Diencephalon (tissue), 1 donor: ENCODE data around the gene CXCR2. TPM values are rescaled to one million over a fixed set of nuclear protein-coding genes. Genes with fewer than 3 reads are reported as not detected.

ENCODE experiments used
- total RNA-seq: library from RNA; depleted of rRNA; stranded (reverse); fragments of >200 nt; gene quantifications from one replicate; pipeline ENCODE4 v1.2.3, GENCODE V29; 2014

CXCR2 gene
- total RNA-seq = 0.23 TPM

GRCh38 chr2:218125626-218126080 lies at the start of gene CXCR2:
TSS of gene CXCR2 (plus strand) at chr2:218126028. CDS start at chr2:218134802, 8,774 bp downstream.

GRCh38 chr2:218166791-218167190 lies 41.0 kb downstream of the CXCR2 start, which contains the start of gene CXCR1:
TSS of gene CXCR1 (minus strand) at chr2:218166962. CDS start at chr2:218165211, 1,751 bp downstream.

Other genes starting within 250 kb of the CXCR2 start
- 12.7 TPM for gene TNS1, start 123.0 kb upstream of the CXCR2 start, total RNA-seq
- gene RUFY4, start 56.8 kb upstream of the CXCR2 start, total RNA-seq = 0.23 TPM
- gene CXCR1, start 40.9 kb downstream of the CXCR2 start, total RNA-seq = not detected
- 164 TPM for gene ARPC2, start 91.2 kb downstream of the CXCR2 start, total RNA-seq
- not detected for gene GPBAR1, start 135.0 kb downstream of the CXCR2 start, total RNA-seq
- gene AAMP, start 144.1 kb downstream of the CXCR2 start, total RNA-seq = 95.5 TPM
- gene PNKD, start 144.5 kb downstream of the CXCR2 start, total RNA-seq = 20.3 TPM
- gene TMBIM1, start 166.5 kb downstream of the CXCR2 start, total RNA-seq = 15.7 TPM
- gene CATIP, start 230.8 kb downstream of the CXCR2 start, total RNA-seq = 3.0 TPM